GM21825 (cell line): ENCODE measurements around the gene SPDYE11.
"Not testable (repeated sequence)": the region's sequence is repeated elsewhere in the genome, so short reads cannot be mapped to it uniquely, and the experiment has no call there.

Source experiments
- ATAC-seq: cut with Tn5 transposase; IDR thresholded peaks from one replicate; pipeline ENCODE4 v1.9.1; 2021; ENCODE audit warnings: mild to moderate bottlenecking, moderate library complexity; ENCODE audit not compliant: unreplicated experiment

The SPDYE11 gene, protein sequence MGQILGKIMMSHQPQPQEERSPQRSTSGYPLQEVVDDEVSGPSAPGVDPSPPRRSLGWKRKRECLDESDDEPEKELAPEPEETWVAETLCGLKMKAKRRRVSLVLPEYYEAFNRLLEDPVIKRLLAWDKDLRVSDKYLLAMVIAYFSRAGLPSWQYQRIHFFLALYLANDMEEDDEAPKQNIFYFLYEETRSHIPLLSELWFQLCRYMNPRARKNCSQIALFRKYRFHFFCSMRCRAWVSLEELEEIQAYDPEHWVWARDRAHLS

DNA sequence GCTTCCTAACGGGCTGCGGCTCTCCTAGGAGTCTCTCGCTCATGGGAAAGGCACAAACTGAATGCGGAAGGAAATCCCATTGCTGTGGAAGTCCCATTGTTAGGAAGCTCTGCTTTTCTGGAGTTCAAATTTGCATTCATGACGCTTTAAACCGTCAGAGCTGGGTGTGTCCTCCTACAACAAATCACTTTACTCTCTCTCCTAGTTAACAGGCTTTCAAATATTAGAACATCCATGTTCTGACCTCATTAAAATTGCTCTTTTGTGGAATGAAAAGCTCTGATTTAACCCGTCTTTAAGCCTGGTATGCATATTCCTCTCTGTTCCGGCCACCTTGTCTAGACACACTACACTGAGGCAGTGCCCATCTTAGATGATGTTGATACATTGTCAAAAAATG, at the start of gene SPDYE11:
TSS of gene SPDYE11 (minus strand) at position 101 of the 400 bp plus-strand sequence. CDS start 1,800 bp downstream, outside the sequence.
- not testable (repeated sequence) for ATAC-seq

DNA sequence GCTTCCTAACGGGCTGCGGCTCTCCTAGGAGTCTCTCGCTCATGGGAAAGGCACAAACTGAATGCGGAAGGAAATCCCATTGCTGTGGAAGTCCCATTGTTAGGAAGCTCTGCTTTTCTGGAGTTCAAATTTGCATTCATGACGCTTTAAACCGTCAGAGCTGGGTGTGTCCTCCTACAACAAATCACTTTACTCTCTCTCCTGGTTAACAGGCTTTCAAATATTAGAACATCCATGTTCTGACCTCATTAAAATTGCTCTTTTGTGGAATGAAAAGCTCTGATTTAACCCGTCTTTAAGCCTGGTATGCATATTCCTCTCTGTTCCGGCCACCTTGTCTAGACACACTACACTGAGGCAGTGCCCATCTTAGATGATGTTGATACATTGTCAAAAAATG, 28.2 kb upstream of the SPDYE11 start, which contains the start of gene SPDYE9:
TSS of gene SPDYE9 (minus strand) at position 101 of the 400 bp plus-strand sequence. CDS start 1,800 bp downstream, outside the sequence.
- ATAC-seq: not testable (repeated sequence)

DNA sequence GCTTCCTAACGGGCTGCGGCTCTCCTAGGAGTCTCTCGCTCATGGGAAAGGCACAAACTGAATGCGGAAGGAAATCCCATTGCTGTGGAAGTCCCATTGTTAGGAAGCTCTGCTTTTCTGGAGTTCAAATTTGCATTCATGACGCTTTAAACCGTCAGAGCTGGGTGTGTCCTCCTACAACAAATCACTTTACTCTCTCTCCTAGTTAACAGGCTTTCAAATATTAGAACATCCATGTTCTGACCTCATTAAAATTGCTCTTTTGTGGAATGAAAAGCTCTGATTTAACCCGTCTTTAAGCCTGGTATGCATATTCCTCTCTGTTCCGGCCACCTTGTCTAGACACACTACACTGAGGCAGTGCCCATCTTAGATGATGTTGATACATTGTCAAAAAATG, 28.0 kb downstream of the SPDYE11 start, which contains the start of gene SPDYE8:
TSS of gene SPDYE8 (minus strand) at position 101 of the 400 bp plus-strand sequence. CDS start 1,800 bp downstream, outside the sequence.
- not testable (repeated sequence) for ATAC-seq

DNA sequence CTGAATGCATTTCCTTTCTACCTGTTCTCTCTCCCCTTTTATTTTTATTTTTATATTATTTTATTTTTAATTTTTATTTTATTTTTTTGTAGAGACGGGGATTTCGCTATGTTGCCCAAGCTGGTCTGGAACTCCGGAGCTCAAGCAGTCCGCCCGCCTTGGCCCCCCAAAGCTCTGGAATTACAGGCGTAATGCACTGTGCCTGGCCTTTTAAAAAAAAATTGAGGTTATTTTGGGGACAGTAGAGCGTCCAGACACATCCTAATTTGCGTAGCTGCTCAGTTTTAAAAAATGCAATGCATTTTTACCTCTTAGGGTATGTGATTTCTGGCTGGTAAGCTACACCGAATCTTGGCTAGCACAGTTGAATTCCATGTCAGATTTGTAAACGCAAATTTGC, 51.2 kb downstream of the SPDYE11 start:
- not testable (repeated sequence) for ATAC-seq

DNA sequence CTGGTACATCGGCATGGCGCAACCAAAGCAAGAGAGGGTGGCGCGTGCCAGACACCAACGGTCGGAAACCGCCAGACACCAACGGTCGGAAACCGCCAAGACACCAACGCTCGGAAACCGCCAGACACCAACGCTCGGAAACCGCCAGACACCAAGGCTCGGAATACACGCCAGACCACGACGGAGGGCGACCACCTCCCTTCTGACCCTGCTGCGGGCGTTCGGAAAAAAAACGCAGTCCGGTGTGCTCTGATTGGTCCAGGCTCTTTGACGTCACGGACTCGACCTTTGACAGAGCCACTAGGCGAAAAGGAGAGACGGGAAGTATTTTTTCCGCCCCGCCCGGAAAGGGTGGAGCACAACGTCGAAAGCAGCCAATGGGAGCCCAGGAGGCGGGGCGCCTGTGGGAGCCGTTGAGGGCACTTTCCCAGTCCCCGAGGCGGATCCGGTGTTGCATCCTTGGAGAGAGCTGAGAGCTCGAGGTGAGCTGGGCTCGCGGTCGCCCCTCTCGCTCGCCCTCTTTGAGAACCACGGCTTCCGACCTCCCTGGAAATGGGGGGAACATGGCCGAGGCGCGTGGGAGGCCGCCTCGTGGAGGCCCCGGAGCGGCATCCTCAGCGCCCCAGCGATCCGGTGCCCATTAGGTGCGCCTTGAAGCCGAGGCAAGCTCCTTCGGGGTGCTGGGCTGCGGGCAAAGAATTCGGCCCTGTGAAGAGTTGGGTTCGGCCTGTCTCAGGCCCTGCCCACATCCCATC, 51.8 kb downstream of the SPDYE11 start:
- peak; percentile 84 for ATAC-seq

DNA sequence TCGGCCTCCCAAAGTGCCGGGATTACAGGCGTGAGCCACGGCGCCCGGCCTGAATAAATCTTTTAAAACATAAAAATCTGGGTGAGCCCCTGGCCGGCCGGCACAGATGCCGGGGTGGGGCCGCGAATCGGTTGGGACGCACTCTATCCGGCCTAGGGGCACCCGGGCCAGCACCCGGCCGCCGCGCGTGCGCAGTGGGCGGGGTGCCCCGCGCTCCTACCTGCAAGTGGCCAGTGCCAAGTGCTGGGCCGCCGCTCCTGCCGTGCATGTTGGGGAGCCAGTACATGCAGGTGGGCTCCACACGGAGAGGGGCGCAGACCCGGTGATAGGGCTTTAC, 52.4 kb downstream of the SPDYE11 start:
- ATAC-seq: peak; percentile 82

DNA sequence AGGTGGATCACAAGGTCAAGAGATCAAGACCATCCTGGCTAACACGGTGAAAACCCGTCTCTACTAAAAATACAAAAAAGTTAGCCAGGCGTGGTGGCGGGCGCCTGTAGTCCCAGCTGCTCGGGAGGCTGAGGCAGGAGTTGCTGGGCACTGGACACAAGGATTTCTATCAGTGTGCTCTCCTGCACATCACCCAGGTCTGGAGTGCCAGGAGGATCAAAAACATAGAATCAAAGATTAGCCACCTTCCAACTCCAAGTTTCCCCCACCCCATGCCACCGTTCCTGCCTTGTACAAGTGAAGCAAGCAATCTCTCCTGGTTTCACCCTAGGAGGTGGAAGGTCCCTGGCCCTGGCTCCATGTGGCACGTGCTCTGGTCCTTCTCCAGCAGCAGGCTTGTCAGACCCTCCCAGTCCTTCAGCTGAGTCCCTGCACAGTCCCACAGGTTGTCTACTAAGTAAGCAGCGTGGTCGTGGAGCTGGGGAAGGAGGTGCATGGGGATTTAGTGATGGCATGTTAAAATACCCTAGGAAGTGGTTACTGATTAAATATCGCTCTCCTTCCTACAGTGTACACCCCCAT, 59.7 kb downstream of the SPDYE11 start:
- ATAC-seq: not testable (repeated sequence)
